HEK293T (cell line): ENCODE measurements around the gene CEP83.

Source experiments
- CTCF ChIA-PET: fragments of 350-600 bp; formaldehyde crosslinking; extraction: SDS; loops from one replicate; lab custom pipeline; 2021; ENCODE audit warnings: antibody characterized with exemption, inconsistent platforms; lab: Yijun Ruan, JAX
- POLR2A ChIA-PET: fragments of 350-600 bp; formaldehyde crosslinking; extraction: SDS; loops from one replicate; lab custom pipeline; 2020; ENCODE audit warnings: antibody characterized with exemption, inconsistent platforms; lab: Yijun Ruan, JAX
- DNase-seq: peaks from one replicate; pipeline ENCODE4 v3.0.0; 2012; ENCODE audit warnings: mixed read lengths; ENCODE audit errors: extremely low spot score
- ARNT ChIP-seq: fragments of 450-650 bp; IDR thresholded peaks from 2 replicates; pipeline ENCODE4 v1.6.1; 2017; ENCODE audit warnings: mild to moderate bottlenecking
- BHLHE40 ChIP-seq: fragments of 450-650 bp; IDR thresholded peaks from 2 replicates; pipeline ENCODE4 v1.6.1; 2016; ENCODE audit warnings: mild to moderate bottlenecking, moderate library complexity, borderline replicate concordance
- CTBP1 ChIP-seq: fragments of 450-650 bp; IDR thresholded peaks from 2 replicates; pipeline ENCODE4 v1.6.1; 2016; ENCODE audit warnings: borderline replicate concordance
- ELF4 ChIP-seq: fragments of 450-650 bp; IDR thresholded peaks from 2 replicates; pipeline ENCODE4 v1.6.1; 2017; ENCODE audit warnings: antibody characterized with exemption
- FOXA1 ChIP-seq: fragments of 450-650 bp; IDR thresholded peaks from 2 replicates; pipeline ENCODE4 v1.6.1; 2016; ENCODE audit warnings: mild to moderate bottlenecking
- FOXK2 ChIP-seq: fragments of 450-650 bp; IDR thresholded peaks from 2 replicates; pipeline ENCODE4 v1.6.1; 2016; ENCODE audit warnings: mild to moderate bottlenecking
- FOXM1 ChIP-seq: fragments of 450-650 bp; IDR thresholded peaks from 2 replicates; pipeline ENCODE4 v1.6.1; 2017; ENCODE audit warnings: mild to moderate bottlenecking, borderline replicate concordance
- HDGF ChIP-seq: fragments of 450-650 bp; IDR thresholded peaks from 2 replicates; pipeline ENCODE4 v1.6.1; 2017; ENCODE audit warnings: antibody characterized with exemption, borderline replicate concordance
- L3MBTL2 ChIP-seq: fragments of 450-650 bp; conservative IDR thresholded peaks from 2 replicates; pipeline ENCODE4 v1.6.1; 2016; ENCODE audit warnings: mild to moderate bottlenecking
- LEF1 ChIP-seq: fragments of 450-650 bp; IDR thresholded peaks from 2 replicates; pipeline ENCODE4 v1.6.1; 2017; ENCODE audit warnings: mild to moderate bottlenecking, borderline replicate concordance
- NFRKB ChIP-seq: fragments of 450-650 bp; IDR thresholded peaks from 2 replicates; pipeline ENCODE4 v1.6.1; 2016; ENCODE audit warnings: mild to moderate bottlenecking, moderate library complexity
- SP1 ChIP-seq: fragments of 450-650 bp; IDR thresholded peaks from 2 replicates; pipeline ENCODE4 v1.6.1; 2017
- SUZ12 ChIP-seq: fragments of 450-650 bp; IDR thresholded peaks from 2 replicates; pipeline ENCODE4 v1.6.1; 2016; ENCODE audit warnings: mild to moderate bottlenecking
- TARDBP ChIP-seq: fragments of 450-650 bp; IDR thresholded peaks from 2 replicates; pipeline ENCODE4 v1.6.1; 2016
- ZNF384 ChIP-seq: fragments of 450-650 bp; IDR thresholded peaks from 2 replicates; pipeline ENCODE4 v1.6.1; 2016
- TF ChIP-seq, protein P1 (sequence below): fragments of 450-650 bp; IDR thresholded peaks from 2 replicates; pipeline ENCODE4 v1.6.1; 2016

Gene CEP83

DNA sequence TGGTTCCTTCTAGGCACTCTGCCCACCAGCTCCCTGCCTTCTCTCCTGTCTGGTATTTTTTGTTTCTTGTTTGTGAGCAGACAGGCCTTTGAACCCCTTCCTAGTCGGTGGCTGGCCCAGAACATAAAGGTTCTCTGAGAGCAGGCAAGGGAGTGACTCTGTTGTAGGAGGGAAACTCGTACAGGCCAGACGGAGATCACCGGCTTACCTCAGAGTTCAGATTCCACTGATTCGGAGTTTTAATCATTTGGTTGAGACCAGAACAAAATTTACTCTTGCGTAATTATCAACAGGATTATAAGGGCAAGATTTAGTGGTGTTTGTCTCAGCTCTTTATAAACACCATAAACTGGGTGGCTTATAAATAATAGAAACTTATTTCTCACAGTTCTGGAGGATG, 182.9 kb downstream of the CEP83 start:
- POLR2A ChIA-PET: no interaction called here
- CTCF ChIA-PET: no interaction called here
- TF ChIP-seq LEF1 (no peak), FOXA1 (no peak), CTBP1 (no peak), NFRKB (no peak), SUZ12 (no peak), TARDBP (no peak), FOXK2 (no peak), ELF4 (no peak), FOXM1 (no peak), HDGF (no peak), BHLHE40 (no peak), ZNF384 (no peak), SP1 (no peak), L3MBTL2 (no peak), ARNT (no peak)
- TF ChIP-seq, protein P1, sequence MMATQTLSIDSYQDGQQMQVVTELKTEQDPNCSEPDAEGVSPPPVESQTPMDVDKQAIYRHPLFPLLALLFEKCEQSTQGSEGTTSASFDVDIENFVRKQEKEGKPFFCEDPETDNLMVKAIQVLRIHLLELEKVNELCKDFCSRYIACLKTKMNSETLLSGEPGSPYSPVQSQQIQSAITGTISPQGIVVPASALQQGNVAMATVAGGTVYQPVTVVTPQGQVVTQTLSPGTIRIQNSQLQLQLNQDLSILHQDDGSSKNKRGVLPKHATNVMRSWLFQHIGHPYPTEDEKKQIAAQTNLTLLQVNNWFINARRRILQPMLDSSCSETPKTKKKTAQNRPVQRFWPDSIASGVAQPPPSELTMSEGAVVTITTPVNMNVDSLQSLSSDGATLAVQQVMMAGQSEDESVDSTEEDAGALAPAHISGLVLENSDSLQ: no peak
- DNase-seq: no peak

DNA sequence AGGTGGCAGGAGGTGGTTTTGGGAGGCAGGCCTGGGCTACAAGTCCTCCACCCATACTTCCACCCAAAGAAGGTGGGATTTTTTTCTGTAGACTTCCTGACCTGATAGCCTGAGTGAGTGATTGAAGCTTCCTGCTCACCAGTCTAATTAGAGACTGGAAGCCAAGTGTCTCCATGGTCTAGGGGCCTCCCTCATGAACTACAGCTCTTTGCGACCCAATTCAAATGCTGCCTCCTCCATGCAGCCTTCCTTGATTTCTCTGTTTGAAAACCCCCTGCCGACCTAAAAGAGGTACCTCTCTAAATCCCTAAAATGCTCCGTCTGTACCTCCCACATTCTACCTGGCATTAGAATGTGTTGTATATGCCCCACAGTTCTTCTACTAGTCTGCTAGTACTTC, 186.4 kb downstream of the CEP83 start:
- no peak for DNase-seq
- ChIA-PET POLR2A (no interaction called here), CTCF (no interaction called here)
- TF ChIP-seq FOXA1 (no peak), TARDBP (no peak)

DNA sequence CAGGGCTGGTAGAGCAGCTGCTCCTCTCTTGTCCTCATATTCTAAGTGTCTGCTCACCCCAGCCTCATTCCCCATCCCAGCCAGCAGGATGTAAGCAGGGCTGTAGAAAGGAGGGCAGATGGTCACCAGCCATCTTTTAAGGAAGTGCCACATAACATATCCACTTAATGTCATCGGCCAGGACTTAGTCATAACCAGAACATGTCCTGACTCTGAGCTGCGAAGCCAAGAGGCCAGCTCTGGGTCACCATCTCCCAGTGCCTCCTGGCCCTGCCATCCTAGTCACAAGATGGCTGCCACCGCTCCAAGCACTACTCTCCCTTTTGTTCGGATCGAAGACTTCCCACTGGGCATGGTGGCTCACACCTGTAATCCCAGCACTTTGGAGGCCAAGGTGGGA, 187.4 kb downstream of the CEP83 start:
- ChIA-PET POLR2A (interaction anchor here (0.6 kb wide), 1 partner anchor 18 kb away, joined by 3 read pairs; no protein-coding TSS in a partner anchor), CTCF (no interaction called here)
- TF ChIP-seq SUZ12 (no peak), SP1 (no peak)
- no peak for DNase-seq

DNA sequence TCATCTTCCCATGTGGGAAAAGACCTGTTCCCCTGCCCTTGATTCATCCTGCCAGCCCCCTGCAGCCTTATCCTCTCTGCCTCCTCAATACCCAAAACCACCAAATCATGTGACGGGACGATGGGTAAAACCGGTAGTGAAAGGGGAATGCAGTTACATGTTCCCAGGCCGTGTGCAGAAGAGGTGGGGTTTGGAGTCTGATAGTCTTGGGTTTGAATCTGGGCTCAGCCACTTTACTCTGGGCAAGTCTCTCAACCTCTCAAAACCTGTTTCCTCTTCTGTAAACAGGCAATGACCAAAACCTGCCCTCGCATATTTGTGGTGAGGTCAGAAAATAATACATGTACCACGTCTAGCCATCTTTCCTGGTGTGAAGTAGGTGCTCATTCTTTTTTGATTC, 188.3 kb downstream of the CEP83 start:
- ChIA-PET CTCF (interaction anchor here (0.6 kb wide), 1 partner anchor 145 kb away, joined by 7 read pairs; no protein-coding TSS in a partner anchor), POLR2A (no interaction called here)
- no peak for DNase-seq
- TF ChIP-seq NFRKB (no peak), BHLHE40 (no peak), TARDBP (no peak), FOXA1 (no peak), ELF4 (no peak), SUZ12 (no peak), SP1 (no peak), ARNT (no peak), CTBP1 (no peak), FOXM1 (no peak), ZNF384 (no peak), LEF1 (no peak)
- TF ChIP-seq, protein P1: no peak

DNA sequence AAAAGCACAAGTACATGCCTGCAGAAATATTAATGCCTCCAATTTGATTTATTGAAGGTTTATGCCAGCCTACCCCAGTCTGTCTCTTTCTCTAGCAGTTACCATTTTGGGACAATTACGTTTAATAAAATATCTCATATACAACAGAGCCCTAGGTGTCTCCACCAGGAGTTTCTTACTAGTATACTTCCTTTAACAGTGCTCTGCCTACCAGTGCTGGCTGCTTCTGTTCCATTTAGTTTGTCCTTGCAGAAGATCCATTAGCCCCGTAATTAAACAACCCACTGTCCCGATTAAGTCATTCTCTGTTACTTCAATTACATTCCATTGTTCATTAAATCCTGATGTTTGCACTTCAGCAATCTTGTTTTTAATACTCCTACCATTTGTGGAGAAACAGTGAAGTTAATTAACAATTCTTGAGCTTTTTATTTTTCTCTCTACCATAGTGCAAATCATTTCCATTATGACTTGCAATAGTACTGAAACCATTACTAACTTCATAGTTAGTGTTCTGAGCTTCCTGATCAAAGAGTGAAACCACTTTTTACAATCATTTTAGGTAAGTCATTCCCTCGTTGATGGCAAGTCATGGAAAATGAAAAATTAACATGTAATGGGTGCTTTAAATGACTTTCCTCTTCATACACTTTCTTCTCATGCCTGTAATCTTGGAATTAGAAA, 190.2 kb downstream of the CEP83 start:
- DNase-seq: no peak
- POLR2A ChIA-PET: no interaction called here
- CTCF ChIA-PET: no interaction called here
- TF ChIP-seq L3MBTL2 (no peak), ELF4 (no peak), SP1 (no peak), HDGF (no peak), BHLHE40 (no peak), ARNT (no peak), SUZ12 (no peak)
- TF ChIP-seq, protein P1: no peak

DNA sequence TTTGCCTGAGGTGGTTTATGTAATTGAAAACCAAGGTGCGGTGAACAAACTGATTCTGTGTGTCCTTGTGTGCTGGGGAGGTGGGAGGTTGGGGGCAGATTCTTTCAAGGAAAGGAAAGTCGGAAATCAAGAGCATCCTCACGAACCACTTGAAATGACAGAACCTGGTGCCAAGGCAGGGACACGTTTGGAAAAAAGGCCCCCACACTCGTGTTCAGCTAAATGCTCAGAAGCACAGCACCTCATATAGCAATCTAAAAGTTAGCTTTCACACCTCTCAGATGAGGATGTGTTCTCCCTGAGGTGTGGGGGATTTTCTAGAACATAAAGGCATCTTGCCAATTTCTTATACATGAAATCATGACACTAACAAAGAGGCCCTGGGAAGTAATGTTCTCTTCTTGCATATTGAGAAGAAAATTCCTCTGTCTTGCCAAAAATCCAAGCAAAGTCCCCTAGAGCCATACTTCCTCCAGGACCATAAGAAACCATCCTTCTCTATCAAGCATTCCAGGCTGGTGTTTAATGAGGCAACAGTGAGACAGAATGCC, 191.7 kb downstream of the CEP83 start:
- DNase-seq: no peak
- CTCF ChIA-PET: no interaction called here
- POLR2A ChIA-PET: no interaction called here
- TF ChIP-seq ZNF384: no peak
- no peak for TF ChIP-seq FOXA1
- TF ChIP-seq FOXK2: no peak
- TF ChIP-seq L3MBTL2: no peak
- TF ChIP-seq, protein P1: no peak
- no peak for TF ChIP-seq LEF1
- no peak for TF ChIP-seq FOXM1
- no peak for TF ChIP-seq ARNT
- no peak for TF ChIP-seq SUZ12
- TF ChIP-seq NFRKB: no peak
- no peak for TF ChIP-seq HDGF
